ENCODE measurements around the gene TMEM59L.

TMEM59L gene

GRCh38 chr19:18634612-18635297, 22.1 kb downstream of the TMEM59L start:
- no peak for TF ChIP-seq GATA1 (IDR thresholded peaks at IDR 0.05; ENCODE audit: low read depth, low read length)
- no peak for TF ChIP-seq POLR2A (IDR thresholded peaks at IDR 0.05; ENCODE audit: low read length)
- no peak for DNase-seq

GRCh38 chr19:18635831-18636182, 23.1 kb downstream of the TMEM59L start:
- no peak for DNase-seq
- TF ChIP-seq GATA1 (IDR thresholded peaks at IDR 0.05; ENCODE audit: low read depth, low read length) (no peak), POLR2A (IDR thresholded peaks at IDR 0.05; ENCODE audit: low read length) (no peak)

DNA sequence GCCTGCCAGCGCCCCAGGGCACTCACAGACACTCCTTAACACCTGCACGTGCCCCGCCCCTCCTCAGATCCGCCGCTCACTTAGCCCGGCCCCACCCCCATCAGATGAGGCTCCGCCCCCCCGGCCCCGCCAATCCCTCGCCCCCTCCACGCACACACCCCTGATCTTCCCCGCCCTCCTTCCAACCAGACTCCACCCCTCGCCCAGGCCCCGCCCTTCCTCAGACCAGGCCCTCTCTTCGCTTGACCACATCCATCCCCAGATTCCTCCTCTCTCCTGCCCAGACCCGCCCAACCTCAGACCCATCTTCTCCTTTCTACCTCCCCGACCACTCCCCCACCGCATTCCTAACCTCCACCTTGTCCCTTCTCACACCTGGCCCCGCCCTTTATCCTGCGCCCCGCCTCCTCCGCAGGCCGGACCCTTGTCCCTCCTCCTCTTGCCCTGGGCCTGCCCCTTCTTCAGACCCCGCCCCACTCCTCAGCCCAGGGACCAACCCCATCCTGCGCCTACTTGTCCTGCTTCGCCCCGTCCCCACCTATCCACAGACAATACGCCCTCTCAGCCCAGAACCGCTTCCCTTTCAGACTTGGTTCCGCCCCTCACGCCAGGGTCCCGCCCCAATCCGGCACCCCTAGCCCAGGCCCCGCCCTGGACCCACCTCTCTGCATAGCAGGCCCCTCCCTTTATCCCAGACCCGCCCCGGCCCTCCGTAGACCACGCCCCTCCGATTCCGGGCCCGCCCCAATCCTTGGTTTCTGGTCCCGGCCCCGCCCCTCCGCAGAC, 23.7 kb downstream of the TMEM59L start:
- DNase-seq, result peak; percentile 93 to 97
- TF ChIP-seq GATA1 (IDR thresholded peaks at IDR 0.05; ENCODE audit: low read depth, low read length), result no peak
- TF ChIP-seq POLR2A (IDR thresholded peaks at IDR 0.05; ENCODE audit: low read length), result no peak

GRCh38 chr19:18636969-18637629, 24.4 kb downstream of the TMEM59L start, which contains the start of gene KLHL26:
KLHL26 (plus strand) TSS chr19:18637028; CDS start chr19:18637055, 27 bp downstream.
- TF ChIP-seq POLR2A (IDR thresholded peaks at IDR 0.05; ENCODE audit: low read length) (peak; percentile 33), GATA1 (IDR thresholded peaks at IDR 0.05; ENCODE audit: low read depth, low read length) (no peak)
- no peak for DNase-seq

DNA sequence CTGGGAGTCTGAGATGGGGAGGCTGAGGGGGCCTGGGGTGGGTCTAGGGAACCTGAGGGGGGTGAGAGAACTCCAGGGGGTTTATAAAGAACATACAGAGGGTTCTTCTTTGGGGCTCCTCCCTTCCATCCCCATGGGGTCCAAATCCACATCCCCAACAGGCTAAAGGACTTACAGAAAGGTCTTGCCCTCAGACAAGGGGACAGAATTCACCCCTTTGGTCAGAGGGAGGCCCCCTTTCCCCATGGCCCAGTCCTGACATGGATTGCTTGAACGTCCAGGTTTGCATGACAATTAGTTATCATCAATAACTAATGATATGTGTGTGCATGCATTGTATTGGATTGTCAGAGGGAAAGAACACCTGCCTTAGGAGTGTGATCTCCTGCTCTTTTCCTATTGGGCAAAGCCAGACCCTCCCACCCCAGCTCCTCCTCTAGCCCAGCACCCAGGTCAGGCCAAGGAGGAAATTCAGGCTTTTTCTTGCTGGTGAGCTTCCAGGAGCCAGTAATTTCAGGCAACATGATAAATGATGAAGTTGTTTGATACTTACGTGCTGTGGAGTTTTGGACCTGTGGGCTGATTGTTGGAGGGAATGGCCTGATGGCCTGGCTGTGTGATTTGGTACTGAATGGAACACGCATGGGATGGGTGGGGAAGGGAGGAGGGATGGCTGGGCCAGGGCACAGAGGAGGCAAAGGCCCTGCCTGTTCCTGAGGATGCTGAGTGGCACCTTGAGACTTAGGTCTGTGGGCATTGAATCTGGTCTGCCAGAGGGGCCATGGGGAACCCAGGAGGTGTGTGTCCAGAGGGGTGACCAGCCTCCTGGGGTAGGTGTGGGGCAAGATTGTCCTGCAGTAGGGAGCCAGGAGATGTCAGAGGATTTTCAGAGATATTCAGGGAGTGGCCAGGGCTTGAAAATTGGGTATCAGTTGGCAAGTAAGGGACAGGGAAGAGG, 25.3 kb downstream of the TMEM59L start:
- peak in 1 of 2 experiments; percentile 44 for DNase-seq

DNA sequence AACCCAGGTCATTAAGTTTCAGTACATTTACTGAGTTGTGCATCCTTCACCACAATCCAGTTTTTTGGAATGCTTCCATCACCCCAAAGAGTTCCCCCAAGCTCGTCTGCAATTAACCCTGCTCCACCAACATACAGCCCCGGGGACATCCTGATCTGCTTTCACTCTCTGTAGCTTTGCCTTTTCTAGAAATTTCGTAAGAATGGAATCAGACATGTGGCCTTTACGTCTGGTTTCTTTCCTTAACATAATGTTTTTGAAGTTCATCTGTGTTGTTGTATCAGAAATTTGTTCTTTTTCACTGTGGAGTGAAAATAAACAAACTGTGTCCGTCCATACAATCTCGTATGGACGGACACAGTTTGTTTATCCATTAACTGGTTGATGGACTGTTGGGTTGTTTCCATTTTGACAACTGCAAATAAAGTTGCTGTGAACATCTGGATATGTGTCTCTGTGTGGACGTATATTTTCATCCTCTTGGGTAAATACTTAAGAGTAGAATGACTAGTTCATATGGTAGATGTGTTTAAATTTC, 27.1 kb downstream of the TMEM59L start:
- DNase-seq, result no peak
- TF ChIP-seq POLR2A (IDR thresholded peaks at IDR 0.05; ENCODE audit: low read length), result no peak
- TF ChIP-seq GATA1 (IDR thresholded peaks at IDR 0.05; ENCODE audit: low read depth, low read length), result no peak

More for the DNA sequence above, 25.3 kb downstream of the TMEM59L start:
- TF ChIP-seq POLR2A (IDR thresholded peaks at IDR 0.05; ENCODE audit: low read length) (no peak), GATA1 (IDR thresholded peaks at IDR 0.05; ENCODE audit: low read depth, low read length) (no peak)

- DNase-seq, result no peak
- TF ChIP-seq POLR2A (IDR thresholded peaks at IDR 0.05; ENCODE audit: low read length) (no peak), GATA1 (IDR thresholded peaks at IDR 0.05; ENCODE audit: low read depth, low read length) (no peak)
Measured at GRCh38 chr19:18644196-18645034, 31.7 kb downstream of the TMEM59L start.

DNA sequence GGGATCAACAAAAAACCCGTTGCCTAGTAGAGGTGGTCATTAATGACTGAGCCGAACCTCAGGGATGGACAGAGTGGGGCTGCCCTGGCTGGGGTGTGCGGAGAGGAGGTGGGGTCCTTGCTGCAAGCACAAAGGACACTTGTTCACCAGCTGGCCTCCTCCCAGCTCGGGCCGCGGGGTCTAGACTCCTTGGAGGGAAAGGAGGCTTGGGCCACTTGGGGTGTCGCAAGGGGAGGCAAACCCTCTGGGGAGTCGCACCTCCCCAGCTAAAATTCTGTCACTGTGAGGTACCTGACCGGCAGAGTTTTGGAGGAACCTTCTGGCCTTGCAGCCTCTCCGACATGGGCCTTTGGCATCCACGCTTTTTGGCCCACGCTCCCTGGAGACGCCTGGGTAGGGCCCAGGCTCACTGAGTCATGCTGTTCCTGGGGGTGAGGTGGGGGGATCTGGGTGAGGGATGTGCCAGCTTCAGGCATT, 32.4 kb downstream of the TMEM59L start:
- no peak for DNase-seq
- no peak for TF ChIP-seq GATA1 (IDR thresholded peaks at IDR 0.05; ENCODE audit: low read depth, low read length)
- TF ChIP-seq POLR2A (IDR thresholded peaks at IDR 0.05; ENCODE audit: low read length), result no peak

DNA sequence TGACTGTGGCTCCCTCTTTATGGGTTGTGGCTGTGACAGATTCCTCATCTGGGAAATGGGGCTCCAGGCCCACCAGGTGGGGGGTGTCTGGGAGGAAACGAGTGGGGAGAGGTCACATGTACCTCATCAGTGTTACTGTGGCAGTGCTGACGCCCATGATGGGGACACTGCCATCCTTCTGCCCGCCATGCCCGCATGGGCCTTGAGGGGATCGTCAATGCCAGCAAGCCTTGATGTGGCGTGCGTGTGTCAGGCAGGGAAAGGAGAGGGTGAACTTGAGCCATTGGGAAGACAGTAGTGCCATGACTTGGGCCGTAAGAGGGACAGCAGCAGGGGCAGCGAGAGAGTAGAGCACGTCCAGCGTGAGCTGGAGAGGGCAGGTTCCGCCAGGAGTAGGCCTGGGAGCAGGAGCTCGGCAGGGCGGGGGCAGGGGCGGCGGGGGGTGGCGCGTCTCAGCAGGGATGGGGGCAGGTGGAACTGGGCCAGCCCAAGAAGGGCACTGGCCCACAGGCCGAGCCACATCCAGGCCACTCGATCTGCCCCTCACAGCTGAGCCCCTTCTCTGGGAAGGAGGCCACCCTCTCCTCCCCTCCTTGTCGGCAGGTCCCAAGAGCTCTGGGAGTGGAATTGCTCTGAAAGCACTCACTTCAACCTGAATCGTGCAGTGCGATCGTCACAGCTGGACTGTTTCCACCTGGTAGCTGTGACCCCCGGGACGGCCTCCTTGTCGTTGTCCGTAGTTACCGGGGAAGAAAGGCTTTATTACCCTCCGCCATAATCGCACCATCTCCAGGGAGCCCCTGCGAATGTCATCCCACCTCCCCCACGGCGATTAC, 34.1 kb downstream of the TMEM59L start:
- TF ChIP-seq GATA1 (IDR thresholded peaks at IDR 0.05; ENCODE audit: low read depth, low read length) (no peak), POLR2A (IDR thresholded peaks at IDR 0.05; ENCODE audit: low read length) (no peak)
- no peak for DNase-seq

GRCh38 chr19:18647371-18647767, 34.7 kb downstream of the TMEM59L start:
- TF ChIP-seq GATA1 (IDR thresholded peaks at IDR 0.05; ENCODE audit: low read depth, low read length) (no peak), POLR2A (IDR thresholded peaks at IDR 0.05; ENCODE audit: low read length) (no peak)
- no peak for DNase-seq

- TF ChIP-seq POLR2A (IDR thresholded peaks at IDR 0.05; ENCODE audit: low read length) (no peak), GATA1 (IDR thresholded peaks at IDR 0.05; ENCODE audit: low read depth, low read length) (no peak)
- no peak for DNase-seq
Measured at GRCh38 chr19:18647807-18648206, 35.1 kb downstream of the TMEM59L start.

Data from erythroblast (primary cell).